Measurements from ENCODE around the gene CEL.
"Not testable (repeated sequence)": the region's sequence is repeated elsewhere in the genome, so short reads cannot be mapped to it uniquely, and the experiment has no call there.

Gene CEL

GRCh38 chr9:133065070-133065388 lies 3.2 kb downstream of the CEL start:
- DNase-seq: no peak

- DNase-seq: no peak
These were observed 4.6 kb downstream of the CEL start for GRCh38 chr9:133066181-133066983.

GRCh38 chr9:133067006-133067405 lies 5.2 kb downstream of the CEL start:
- no peak for DNase-seq

- no peak for DNase-seq
These were observed 6.0 kb downstream of the CEL start for GRCh38 chr9:133067813-133068212.

- DNase-seq: not testable (repeated sequence)
These were observed 6.7 kb downstream of the CEL start for GRCh38 chr9:133068431-133068830.

GRCh38 chr9:133070500-133070961 lies 8.8 kb downstream of the CEL start:
- DNase-seq: not testable (repeated sequence)

- not testable (repeated sequence) for DNase-seq
These were observed 9.2 kb downstream of the CEL start for GRCh38 chr9:133070985-133071384.

GRCh38 chr9:133071484-133072150 lies 9.8 kb downstream of the CEL start:
- no peak for DNase-seq

- not testable (repeated sequence) for DNase-seq
These were observed 10.4 kb downstream of the CEL start for GRCh38 chr9:133072210-133072609.

GRCh38 chr9:133073086-133074014 lies 11.6 kb downstream of the CEL start:
- no peak for DNase-seq

GRCh38 chr9:133074111-133074651 lies 12.4 kb downstream of the CEL start:
- DNase-seq: no peak

- DNase-seq: no peak
These were observed 14.3 kb downstream of the CEL start for GRCh38 chr9:133075925-133076630.

GRCh38 chr9:133076691-133077090 lies 14.9 kb downstream of the CEL start:
- no peak for DNase-seq

GRCh38 chr9:133078486-133078885 lies 16.7 kb downstream of the CEL start:
- DNase-seq: no peak

- DNase-seq: no peak
These were observed 18.4 kb downstream of the CEL start for GRCh38 chr9:133080161-133080560.

- not testable (repeated sequence) for DNase-seq
These were observed 19.3 kb downstream of the CEL start for GRCh38 chr9:133080786-133081779.

GRCh38 chr9:133081957-133082644 lies 20.3 kb downstream of the CEL start:
- DNase-seq: not testable (repeated sequence)

GRCh38 chr9:133083688-133084087 lies 21.9 kb downstream of the CEL start:
- DNase-seq: not testable (repeated sequence)

- not testable (repeated sequence) for DNase-seq
These were observed 24.6 kb downstream of the CEL start for GRCh38 chr9:133086212-133086860.

GRCh38 chr9:133086894-133087293 lies 25.1 kb downstream of the CEL start:
- no peak for DNase-seq

All from activated CD4-positive, alpha-beta T cell treated with anti-CD3 and anti-CD28 coated beads, Interleukin-2, amount 50 U/mL, for 48 hours (primary cell).